Measurements from ENCODE around the gene VWC2. TPM values are rescaled to one million over a fixed set of nuclear protein-coding genes. Genes with fewer than 3 reads are reported as not detected.

Gene VWC2
- total and polyA plus RNA-seq, 2 of the 13 experiments (the other 11 are each of a cell fraction or from before 2014, with no cell fraction given) = not detected

DNA sequence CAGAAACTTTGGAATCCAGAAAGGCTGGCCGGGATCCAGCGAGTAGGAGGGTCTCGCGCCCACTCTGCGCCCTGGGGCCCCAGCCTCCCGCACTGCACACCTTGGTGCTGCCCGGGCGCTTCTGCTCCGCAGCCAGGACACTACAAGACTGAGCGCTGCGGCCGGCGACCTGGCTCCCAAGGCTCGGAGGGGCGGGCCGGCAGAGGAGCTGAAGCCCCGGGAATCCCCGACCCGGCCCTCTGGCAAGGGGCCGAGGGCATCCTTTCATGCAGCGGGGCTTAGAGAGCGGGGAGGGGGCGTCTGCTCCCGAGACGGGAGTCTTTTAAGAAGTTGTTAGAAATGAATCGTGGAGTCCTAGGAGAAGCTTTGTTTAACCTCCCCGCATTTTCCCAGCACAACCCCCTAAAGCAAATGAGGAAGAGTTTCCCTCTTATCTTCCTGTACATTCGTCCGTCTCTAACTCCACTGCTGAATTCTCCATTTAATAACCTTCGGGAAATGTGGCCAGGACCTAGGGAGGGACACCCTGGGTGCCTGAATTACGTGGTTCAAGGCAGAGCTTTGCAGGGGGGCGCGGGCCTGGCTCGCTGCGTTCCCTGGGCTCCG is 1.1 kb downstream of the VWC2 start:
- no peak for ATAC-seq
- 22% methylated on average over 29 of the region's 36 CpGs for whole genome bisulfite sequencing (ENCODE audit: low lambda C conversion rate)
- FAIRE-seq = no peak
- no peak overlapping the region for H2AFZ ChIP-seq (ENCODE audit: low read length)
- ChIA-PET CTCF (ENCODE audit: low intra/inter-chr PET ratio, low total read pairs) (no interaction called here), POLR2A (no interaction called here)
- in situ Hi-C loops (cut with HindIII; ENCODE audit: extremely low pct_ligation_motif_present, low pct_unique_long_range_greater_than_20kb) = no loop called here
- no TSS peak for BruUV-seq (replicated peaks)
- TF ChIP-seq RBFOX2 (IDR thresholded peaks at IDR 0.05; ENCODE audit: low read depth, low read length) (no peak), KAT7 (CRISPR knock-in tag; IDR thresholded peaks at IDR 0.05; ENCODE audit: borderline replicate concordance) (no peak), ZNF431 (CRISPR knock-in tag; IDR thresholded peaks at IDR 0.05; ENCODE audit: borderline replicate concordance, low read depth) (no peak), NR2F6 (IDR thresholded peaks at IDR 0.05) (no peak), NR2F6 (CRISPR knock-in tag; IDR thresholded peaks at IDR 0.05) (no peak), CBX5 (CRISPR knock-in tag; IDR thresholded peaks at IDR 0.05; ENCODE audit: borderline replicate concordance) (no peak), TCF7 (IDR thresholded peaks at IDR 0.05; ENCODE audit: low read depth) (no peak), KMT2B (CRISPR knock-in tag; IDR thresholded peaks at IDR 0.05) (no peak), ZNF382 (CRISPR knock-in tag; IDR thresholded peaks at IDR 0.05; ENCODE audit: borderline replicate concordance) (no peak)
- TF ChIP-seq, protein P1, sequence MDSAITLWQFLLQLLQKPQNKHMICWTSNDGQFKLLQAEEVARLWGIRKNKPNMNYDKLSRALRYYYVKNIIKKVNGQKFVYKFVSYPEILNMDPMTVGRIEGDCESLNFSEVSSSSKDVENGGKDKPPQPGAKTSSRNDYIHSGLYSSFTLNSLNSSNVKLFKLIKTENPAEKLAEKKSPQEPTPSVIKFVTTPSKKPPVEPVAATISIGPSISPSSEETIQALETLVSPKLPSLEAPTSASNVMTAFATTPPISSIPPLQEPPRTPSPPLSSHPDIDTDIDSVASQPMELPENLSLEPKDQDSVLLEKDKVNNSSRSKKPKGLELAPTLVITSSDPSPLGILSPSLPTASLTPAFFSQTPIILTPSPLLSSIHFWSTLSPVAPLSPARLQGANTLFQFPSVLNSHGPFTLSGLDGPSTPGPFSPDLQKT (CRISPR knock-in tag; IDR thresholded peaks at IDR 0.05; ENCODE audit: borderline replicate concordance) = no peak
- TF ChIP-seq, protein P2, sequence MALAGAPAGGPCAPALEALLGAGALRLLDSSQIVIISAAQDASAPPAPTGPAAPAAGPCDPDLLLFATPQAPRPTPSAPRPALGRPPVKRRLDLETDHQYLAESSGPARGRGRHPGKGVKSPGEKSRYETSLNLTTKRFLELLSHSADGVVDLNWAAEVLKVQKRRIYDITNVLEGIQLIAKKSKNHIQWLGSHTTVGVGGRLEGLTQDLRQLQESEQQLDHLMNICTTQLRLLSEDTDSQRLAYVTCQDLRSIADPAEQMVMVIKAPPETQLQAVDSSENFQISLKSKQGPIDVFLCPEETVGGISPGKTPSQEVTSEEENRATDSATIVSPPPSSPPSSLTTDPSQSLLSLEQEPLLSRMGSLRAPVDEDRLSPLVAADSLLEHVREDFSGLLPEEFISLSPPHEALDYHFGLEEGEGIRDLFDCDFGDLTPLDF (CRISPR knock-in tag; IDR thresholded peaks at IDR 0.05) = no peak
- TF ChIP-seq, protein P3, sequence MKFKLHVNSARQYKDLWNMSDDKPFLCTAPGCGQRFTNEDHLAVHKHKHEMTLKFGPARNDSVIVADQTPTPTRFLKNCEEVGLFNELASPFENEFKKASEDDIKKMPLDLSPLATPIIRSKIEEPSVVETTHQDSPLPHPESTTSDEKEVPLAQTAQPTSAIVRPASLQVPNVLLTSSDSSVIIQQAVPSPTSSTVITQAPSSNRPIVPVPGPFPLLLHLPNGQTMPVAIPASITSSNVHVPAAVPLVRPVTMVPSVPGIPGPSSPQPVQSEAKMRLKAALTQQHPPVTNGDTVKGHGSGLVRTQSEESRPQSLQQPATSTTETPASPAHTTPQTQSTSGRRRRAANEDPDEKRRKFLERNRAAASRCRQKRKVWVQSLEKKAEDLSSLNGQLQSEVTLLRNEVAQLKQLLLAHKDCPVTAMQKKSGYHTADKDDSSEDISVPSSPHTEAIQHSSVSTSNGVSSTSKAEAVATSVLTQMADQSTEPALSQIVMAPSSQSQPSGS (CRISPR knock-in tag; IDR thresholded peaks at IDR 0.05) = no peak
- TF ChIP-seq, protein P4, sequence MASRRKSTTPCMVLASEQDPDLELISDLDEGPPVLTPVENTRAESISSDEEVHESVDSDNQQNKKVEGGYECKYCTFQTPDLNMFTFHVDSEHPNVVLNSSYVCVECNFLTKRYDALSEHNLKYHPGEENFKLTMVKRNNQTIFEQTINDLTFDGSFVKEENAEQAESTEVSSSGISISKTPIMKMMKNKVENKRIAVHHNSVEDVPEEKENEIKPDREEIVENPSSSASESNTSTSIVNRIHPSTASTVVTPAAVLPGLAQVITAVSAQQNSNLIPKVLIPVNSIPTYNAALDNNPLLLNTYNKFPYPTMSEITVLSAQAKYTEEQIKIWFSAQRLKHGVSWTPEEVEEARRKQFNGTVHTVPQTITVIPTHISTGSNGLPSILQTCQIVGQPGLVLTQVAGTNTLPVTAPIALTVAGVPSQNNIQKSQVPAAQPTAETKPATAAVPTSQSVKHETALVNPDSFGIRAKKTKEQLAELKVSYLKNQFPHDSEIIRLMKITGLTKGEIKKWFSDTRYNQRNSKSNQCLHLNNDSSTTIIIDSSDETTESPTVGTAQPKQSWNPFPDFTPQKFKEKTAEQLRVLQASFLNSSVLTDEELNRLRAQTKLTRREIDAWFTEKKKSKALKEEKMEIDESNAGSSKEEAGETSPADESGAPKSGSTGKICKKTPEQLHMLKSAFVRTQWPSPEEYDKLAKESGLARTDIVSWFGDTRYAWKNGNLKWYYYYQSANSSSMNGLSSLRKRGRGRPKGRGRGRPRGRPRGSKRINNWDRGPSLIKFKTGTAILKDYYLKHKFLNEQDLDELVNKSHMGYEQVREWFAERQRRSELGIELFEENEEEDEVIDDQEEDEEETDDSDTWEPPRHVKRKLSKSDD (CRISPR knock-in tag; IDR thresholded peaks at IDR 0.05; ENCODE audit: low read depth) = no peak
- H3K27ac ChIP-seq (ENCODE audit: extremely low read length, insufficient read depth, low read length) = no peak overlapping the region
- no peaks in the 10 kb centered on the region for H3K79me2 ChIP-seq (ENCODE audit: insufficient read depth, low read length)
- no peak overlapping the region for H3K4me3 ChIP-seq (replicated peaks in 1 of 3; ENCODE audit: insufficient read depth in 1 of 3, low read depth in 2 of 3, low read length in 3 of 3)
- intact Hi-C loops (cut with micrococcal nuclease; ENCODE audit: unreplicated experiment) = no loop called here
- no peaks in the 10 kb centered on the region for H3K9me3 ChIP-seq (ENCODE audit: low read length)
- no peaks in the 10 kb centered on the region for H3K4me1 ChIP-seq (ENCODE audit: insufficient read depth, low read length)
- H4K20me1 ChIP-seq (ENCODE audit: insufficient read depth, low read length) = no peaks in the 10 kb centered on the region
- H3K4me2 ChIP-seq (ENCODE audit: low read depth, low read length) = no peak overlapping the region
- H3K36me3 ChIP-seq (replicated peaks in 1 of 2; ENCODE audit: control insufficient read depth in 1 of 2, insufficient read depth in 2 of 2, low read length in 2 of 2) = no peaks in the 10 kb centered on the region
- peaks cover 1 to 21% of the 10 kb centered on the region in 2 experiments; a peak in 3 of 5 replicates for H3K27me3 ChIP-seq (ENCODE audit: control insufficient read depth in 1 of 2, insufficient read depth in 2 of 2, low read length in 2 of 2)
- no peak for DNase-seq (ENCODE audit: low spot score)
- no peak overlapping the region for H3K9ac ChIP-seq (ENCODE audit: insufficient read depth, low read depth, low read length)

All from HepG2 (cell line).